PC-3 (cell line): ENCODE results near the gene SPEF1. TPM values are rescaled to one million over a fixed set of nuclear protein-coding genes. Genes with fewer than 3 reads are reported as not detected.

Source experiments
- ATAC-seq: fragments of 200-7000 bp; cut with Tn5 transposase; 2 replicates; pipeline ENCODE4 v1.9.1; 2020; ENCODE audit warnings: mild to moderate bottlenecking, moderate library complexity
- BruUV-seq: library from RNA; stranded (reverse); fragments of 400-500 nt; replicated peaks from 2 replicates; lab custom pipeline; 2021; lab: Mats Ljungman, UMichigan
- CTCF ChIA-PET: fragments of 300-600 bp; sonication (Branson Sonifier 250); formaldehyde crosslinking; loops from one replicate; lab custom pipeline; 2022; ENCODE audit warnings: antibody characterized with exemption; lab: Charles Lee
- POLR2A ChIA-PET: fragments of 300-600 bp; sonication (Branson Sonifier 250); formaldehyde crosslinking; loops from one replicate; lab custom pipeline; 2022; ENCODE audit warnings: antibody characterized with exemption; ENCODE audit not compliant: unreplicated experiment; lab: Charles Lee
- DNase-seq: peaks from one replicate; pipeline ENCODE4 v3.0.0-alpha.2; 2015
- H2AFZ ChIP-seq: fragments of 300-600 bp; sonication (generic); 2 replicates; pipeline ENCODE4 v1.6.0; 2016; ENCODE audit warnings: antibody characterized with exemption, low read length
- H3F3A ChIP-seq: fragments of 300-600 bp; sonication (generic); one replicate; pipeline ENCODE4 v1.6.0; 2017; ENCODE audit warnings: antibody characterized with exemption, low read length, control low read depth, mild to moderate bottlenecking; ENCODE audit not compliant: unreplicated experiment
- H3K27ac ChIP-seq: fragments of 300-600 bp; sonication (generic); 2 replicates; pipeline ENCODE4 v1.5.1; 2016; ENCODE audit warnings: mild to moderate bottlenecking, low read length
- H3K27me3 ChIP-seq: fragments of 300-600 bp; sonication (generic); 2 replicates; pipeline ENCODE4 v1.6.1; 2016; ENCODE audit warnings: low read length, mixed read lengths
- H3K36me3 ChIP-seq: fragments of 300-600 bp; sonication (generic); 2 replicates; pipeline ENCODE4 v1.6.1; 2016; ENCODE audit warnings: low read depth, mixed run types, low read length, mixed read lengths
- H3K4me1 ChIP-seq: fragments of 300-600 bp; sonication (generic); 2 replicates; pipeline ENCODE4 v1.5.1; 2016; ENCODE audit warnings: low read length; ENCODE audit not compliant: insufficient read depth
- H3K4me2 ChIP-seq: fragments of 300-600 bp; sonication (generic); 2 replicates; pipeline ENCODE4 v1.6.0; 2016; ENCODE audit warnings: low read length
- H3K4me3 ChIP-seq: fragments of 300-600 bp; sonication (generic); 2 replicates; pipeline ENCODE4 v1.5.1; 2016; ENCODE audit warnings: mild to moderate bottlenecking, low read length, mixed read lengths
- H3K79me2 ChIP-seq: fragments of 300-600 bp; sonication (generic); 2 replicates; pipeline ENCODE4 v1.6.1; 2017; ENCODE audit warnings: low read length, mixed read lengths
- H3K9ac ChIP-seq: fragments of 300-600 bp; sonication (generic); 2 replicates; pipeline ENCODE4 v1.6.0; 2016; ENCODE audit warnings: mild to moderate bottlenecking, low read length
- H3K9me2 ChIP-seq: fragments of 300-600 bp; sonication (generic); replicated peaks from 2 replicates; pipeline ENCODE4 v1.6.1; 2016; ENCODE audit warnings: mixed run types, low read length, mixed read lengths
- H3K9me3 ChIP-seq: fragments of 300-600 bp; sonication (generic); 2 replicates; pipeline ENCODE4 v1.6.1; 2016; ENCODE audit warnings: low read length, mixed read lengths
- H4K20me1 ChIP-seq: fragments of 300-600 bp; sonication (generic); 2 replicates; pipeline ENCODE4 v1.6.1; 2016; ENCODE audit warnings: low read length, mixed read lengths
- CTCF ChIP-seq: fragments of 300-600 bp; sonication (generic); conservative IDR thresholded peaks from 2 replicates; pipeline ENCODE4 v1.5.1; 2017; ENCODE audit warnings: antibody characterized with exemption, low read depth, mild to moderate bottlenecking, low read length
- EZH2 ChIP-seq: fragments of 300-600 bp; sonication (generic); IDR thresholded peaks from one replicate; pipeline ENCODE4 v1.6.1; 2017; ENCODE audit warnings: antibody characterized with exemption, mild to moderate bottlenecking, low read length; ENCODE audit not compliant: unreplicated experiment
- EZH2phosphoT487 ChIP-seq: fragments of 300-600 bp; sonication (generic); IDR thresholded peaks from 2 replicates; pipeline ENCODE4 v1.6.1; 2018; ENCODE audit warnings: mild to moderate bottlenecking, antibody characterized with exemption, low read length, borderline replicate concordance
- intact Hi-C: fragments of 100-400 bp; cut with micrococcal nuclease; formaldehyde crosslinking; loops from 2 replicates; pipeline ENCODE4 v1.9.0; 2023
- total RNA-seq: library from RNA; depleted of rRNA; stranded (reverse); fragments of >200 nt; gene quantifications from 2 replicates; pipeline ENCODE4 v1.2.3, GENCODE V29; 2014

Gene SPEF1
- total RNA-seq, 1 experiment from 2014 or later, result 2.0 TPM

DNA sequence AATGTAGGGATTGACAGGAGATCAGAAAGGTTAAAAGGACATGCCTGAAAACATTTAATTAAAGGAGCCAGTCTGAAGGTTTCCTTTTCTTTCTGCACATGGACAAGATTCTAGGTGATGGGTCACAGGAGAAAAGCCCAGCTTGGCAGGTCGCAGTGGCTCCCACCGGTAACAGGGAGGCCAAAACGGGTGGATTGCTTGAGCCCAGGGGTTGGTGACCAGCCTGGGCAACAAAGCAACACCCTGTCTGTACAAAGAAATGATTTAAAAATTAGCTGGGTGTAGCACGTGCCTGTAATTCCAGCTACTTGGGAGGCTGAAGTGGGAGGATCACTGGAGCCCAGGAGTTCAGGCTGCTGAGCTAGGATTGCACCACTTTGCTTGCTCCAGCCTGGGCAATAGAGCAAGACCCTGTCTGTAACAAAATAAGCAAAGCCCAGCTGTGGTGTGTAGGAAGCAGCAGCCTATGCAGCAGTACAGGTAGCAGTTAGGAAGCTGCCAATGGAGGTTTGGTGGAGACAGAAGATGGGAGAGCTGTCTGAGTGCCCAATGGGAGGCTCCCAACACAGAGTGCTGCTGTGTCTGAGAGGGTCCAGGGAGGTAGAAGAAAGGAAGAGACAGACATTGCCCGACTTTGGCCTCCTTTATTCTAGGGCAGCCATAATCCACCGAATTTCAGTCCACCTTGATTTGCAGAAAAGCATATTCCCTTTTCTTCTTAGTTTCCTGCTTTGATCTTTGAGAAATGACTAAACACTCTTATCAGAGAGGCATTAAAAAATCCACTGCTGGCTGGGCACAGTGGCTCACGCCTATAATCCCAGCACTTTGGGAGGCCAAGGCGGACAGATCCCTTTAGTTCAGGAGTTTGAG, 32.0 kb upstream of the SPEF1 start:
- TF ChIP-seq EZH2 (no peak), EZH2phosphoT487 (no peak), CTCF (no peak)
- Histone ChIP-seq H3K4me1 (peaks cover 45% of the 10 kb centered on the region), H3K79me2 (peaks cover 23% of the 10 kb centered on the region), H3K4me3 (no peak overlapping the region), H2AFZ (no peak overlapping the region), H3K9me3 (no peaks in the 10 kb centered on the region), H3K27me3 (no peaks in the 10 kb centered on the region), H3K36me3 (no peaks in the 10 kb centered on the region), H4K20me1 (no peaks in the 10 kb centered on the region), H3K27ac (peak overlapping the region; percentile 87), H3K9ac (peak overlapping the region; percentile 70), H3F3A (peaks cover 8% of the 10 kb centered on the region), H3K4me2 (no peak overlapping the region), H3K9me2 (no peaks in the 10 kb centered on the region)
- ChIA-PET CTCF (no interaction called here), POLR2A (interaction anchor here (0.7 kb wide), 1 partner anchor 84 kb away, joined by 3 read pairs; no protein-coding TSS in a partner anchor)
- intact Hi-C loops, result no loop called here
- ATAC-seq (no peak), DNase-seq (no peak)
- BruUV-seq, result no TSS peak

GRCh38 chr20:3812259-3812681, 31.0 kb upstream of the SPEF1 start:
- Histone ChIP-seq H3K36me3 (no peaks in the 10 kb centered on the region), H3K9ac (peak overlapping the region; percentile 70), H3K27me3 (no peaks in the 10 kb centered on the region), H3F3A (peaks cover 8% of the 10 kb centered on the region), H3K27ac (peak overlapping the region; percentile 87), H2AFZ (no peak overlapping the region), H3K4me2 (peak overlapping the region; percentile 7), H3K79me2 (peaks cover 23% of the 10 kb centered on the region), H4K20me1 (no peaks in the 10 kb centered on the region), H3K4me1 (peaks cover 50% of the 10 kb centered on the region), H3K4me3 (no peak overlapping the region), H3K9me2 (no peaks in the 10 kb centered on the region), H3K9me3 (no peaks in the 10 kb centered on the region)
- ChIA-PET POLR2A (no interaction called here), CTCF (interaction anchor here (0.9 kb wide), 2 partner anchors 25 to 28 kb away, joined by 3 read pairs; no protein-coding TSS in a partner anchor)
- TF ChIP-seq EZH2phosphoT487 (no peak), CTCF (no peak), EZH2 (no peak)
- DNase-seq, result no peak
- BruUV-seq, result no TSS peak
- intact Hi-C loops, result no loop called here
- ATAC-seq, result no peak
